GM23248 (cell line): Measurements from ENCODE around the gene EBLN2. TPM values are rescaled to one million over a fixed set of nuclear protein-coding genes. Genes with fewer than 3 reads are reported as not detected.

ENCODE experiments used
- DNase-seq: peaks from one replicate; pipeline ENCODE4 v3.0.0-alpha.2; 2015
- H2AFZ ChIP-seq: fragments of 200-600 bp; sonication (generic); 2 replicates; pipeline ENCODE4 v1.6.1; 2016; ENCODE audit warnings: antibody characterized with exemption
- H3F3A ChIP-seq: fragments of 200-600 bp; sonication (generic); 2 replicates; pipeline ENCODE4 v1.6.1; 2016; ENCODE audit warnings: mild to moderate bottlenecking, antibody characterized with exemption, mixed run types; ENCODE audit not compliant: insufficient read depth
- H3K27ac ChIP-seq: fragments of 200-600 bp; sonication (generic); 2 replicates; pipeline ENCODE4 v1.5.1; 2016; ENCODE audit warnings: mild to moderate bottlenecking
- H3K27me3 ChIP-seq: fragments of 200-600 bp; sonication (generic); replicated peaks from 2 replicates; pipeline ENCODE4 v1.6.1; 2016; ENCODE audit warnings: mild to moderate bottlenecking; ENCODE audit not compliant: insufficient read depth
- H3K36me3 ChIP-seq: fragments of 200-600 bp; sonication (generic); 2 replicates; pipeline ENCODE4 v1.6.1; 2016; ENCODE audit warnings: low read depth, mild to moderate bottlenecking
- H3K4me1 ChIP-seq: fragments of 200-600 bp; sonication (generic); 2 replicates; pipeline ENCODE4 v1.6.1; 2016; ENCODE audit warnings: mild to moderate bottlenecking; ENCODE audit not compliant: insufficient read depth
- H3K4me2 ChIP-seq: fragments of 200-600 bp; sonication (generic); one replicate; pipeline ENCODE4 v1.6.1; 2016; ENCODE audit warnings: mild to moderate bottlenecking; ENCODE audit not compliant: unreplicated experiment
- H3K4me3 ChIP-seq: fragments of 200-600 bp; sonication (generic); 2 replicates; pipeline ENCODE4 v1.5.1; 2016; ENCODE audit warnings: mild to moderate bottlenecking
- H3K79me2 ChIP-seq: fragments of 200-600 bp; sonication (generic); 2 replicates; pipeline ENCODE4 v1.6.1; 2016; ENCODE audit warnings: mild to moderate bottlenecking; ENCODE audit not compliant: insufficient read depth
- H3K9ac ChIP-seq: fragments of 200-600 bp; sonication (generic); 2 replicates; pipeline ENCODE4 v1.6.1; 2016; ENCODE audit warnings: mild to moderate bottlenecking
- H3K9me2 ChIP-seq: fragments of 200-600 bp; sonication (generic); 2 replicates; pipeline ENCODE4 v1.6.1; 2016; ENCODE audit warnings: mixed run types, mild to moderate bottlenecking, moderate library complexity; ENCODE audit not compliant: insufficient read depth
- H3K9me3 ChIP-seq: fragments of 200-600 bp; sonication (generic); one replicate; pipeline ENCODE4 v1.6.1; 2017; ENCODE audit warnings: low read depth
- H4K20me1 ChIP-seq: fragments of 200-600 bp; sonication (generic); 2 replicates; pipeline ENCODE4 v1.6.0; 2016; ENCODE audit not compliant: insufficient read depth
- EZH2 ChIP-seq: fragments of 200-600 bp; sonication (generic); IDR thresholded peaks from 2 replicates; pipeline ENCODE4 v1.6.1; 2018; ENCODE audit warnings: antibody characterized with exemption, mild to moderate bottlenecking; ENCODE audit not compliant: insufficient read depth, poor library complexity, severe bottlenecking
- EZH2phosphoT487 ChIP-seq: fragments of 200-600 bp; sonication (generic); IDR thresholded peaks from 2 replicates; pipeline ENCODE4 v1.6.1; 2018; ENCODE audit warnings: antibody characterized with exemption, moderate library complexity, mild to moderate bottlenecking, low read depth; ENCODE audit not compliant: insufficient read depth
- WGBS, 2 experiments: methylation state at CpG; one replicate each; pipeline ENCODE4 v1.1.6; 2015 to 2017; ENCODE audit warnings: low lambda C conversion rate in 2 of 2, low coverage in 1 of 2; ENCODE audit errors: missing lambda C conversion rate in 2 of 2; 5-methylcytosine and 5-hydroxymethylcytosine counted together
- in situ Hi-C: fragments of 300-500 bp; cut with MboI; formaldehyde crosslinking; loops from 2 replicates; pipeline ENCODE4 v1.15.0; 2020
- polyA plus RNA-seq: library from polyadenylated mRNA; unstranded; fragments of >200 nt; fragmentation: Nextera tagmentation; extraction: Ambion mirVana; gene quantifications from 2 replicates; pipeline ENCODE4 v1.2.1, GENCODE V29; 2016
- total RNA-seq: library from RNA; depleted of rRNA; stranded (reverse); fragments of >200 nt; shearing (Covaris generic); gene quantifications from 2 replicates; pipeline ENCODE4 v1.2.3, GENCODE V29; 2014

Gene EBLN2
- total and polyA plus RNA-seq, 2 experiments from 2014 or later: 1.6 to 1.7 TPM

DNA sequence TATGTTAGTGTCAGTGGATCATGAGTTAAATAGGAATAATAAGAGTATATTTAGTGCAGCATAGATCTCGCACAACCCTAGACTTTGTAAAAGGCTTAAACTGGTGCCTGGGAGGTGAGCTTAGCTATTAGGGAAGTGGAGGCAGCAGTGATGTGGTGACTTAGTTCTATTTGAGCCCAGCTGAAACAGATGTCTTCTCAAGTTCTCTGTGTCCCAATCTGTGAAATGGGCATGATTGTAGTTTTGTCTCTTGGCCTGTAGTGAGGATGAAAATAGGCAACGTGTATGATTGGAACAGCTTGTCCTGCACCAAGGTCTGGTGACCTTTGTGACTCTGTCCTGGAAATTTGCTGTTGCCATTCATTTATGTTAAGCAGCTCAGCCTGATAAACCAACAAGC, 34.7 kb downstream of the EBLN2 start:
- Histone ChIP-seq H3K27ac (no peak overlapping the region), H3K79me2 (no peaks in the 10 kb centered on the region), H3K9ac (no peak overlapping the region), H4K20me1 (no peaks in the 10 kb centered on the region), H3K4me2 (no peak overlapping the region), H2AFZ (no peak overlapping the region), H3K27me3 (no peaks in the 10 kb centered on the region), H3F3A (no peaks in the 10 kb centered on the region), H3K36me3 (no peaks in the 10 kb centered on the region), H3K9me3 (no peaks in the 10 kb centered on the region), H3K9me2 (no peaks in the 10 kb centered on the region), H3K4me3 (no peak overlapping the region), H3K4me1 (peaks cover 7% of the 10 kb centered on the region)
- WGBS, 2 experiments: 70 to 80% methylated on average over 2 of the region's 2 CpGs
- no peak for TF ChIP-seq EZH2
- TF ChIP-seq EZH2phosphoT487: no peak
- in situ Hi-C loops: loop anchor here (25.0 kb wide), 1 partner anchor 1384 kb away; no protein-coding TSS in a partner anchor
- no peak for DNase-seq

GRCh38 chr3:73098026-73098425, 36.6 kb downstream of the EBLN2 start:
- no peak for DNase-seq
- Histone ChIP-seq H3K4me1 (peaks cover 7% of the 10 kb centered on the region), H3K27ac (no peak overlapping the region), H4K20me1 (no peaks in the 10 kb centered on the region), H3K9me3 (no peaks in the 10 kb centered on the region), H3K4me2 (no peak overlapping the region), H2AFZ (no peak overlapping the region), H3K79me2 (no peaks in the 10 kb centered on the region), H3K9ac (no peak overlapping the region), H3K36me3 (no peaks in the 10 kb centered on the region), H3F3A (no peaks in the 10 kb centered on the region), H3K27me3 (no peaks in the 10 kb centered on the region), H3K9me2 (no peaks in the 10 kb centered on the region), H3K4me3 (no peak overlapping the region)
- TF ChIP-seq EZH2: no peak
- no peak for TF ChIP-seq EZH2phosphoT487
- WGBS, 2 experiments: 60 to 70% methylated on average over 2 of the region's 2 CpGs
- in situ Hi-C loops: loop anchor here (25.0 kb wide), 1 partner anchor 1386 kb away; no protein-coding TSS in a partner anchor

DNA sequence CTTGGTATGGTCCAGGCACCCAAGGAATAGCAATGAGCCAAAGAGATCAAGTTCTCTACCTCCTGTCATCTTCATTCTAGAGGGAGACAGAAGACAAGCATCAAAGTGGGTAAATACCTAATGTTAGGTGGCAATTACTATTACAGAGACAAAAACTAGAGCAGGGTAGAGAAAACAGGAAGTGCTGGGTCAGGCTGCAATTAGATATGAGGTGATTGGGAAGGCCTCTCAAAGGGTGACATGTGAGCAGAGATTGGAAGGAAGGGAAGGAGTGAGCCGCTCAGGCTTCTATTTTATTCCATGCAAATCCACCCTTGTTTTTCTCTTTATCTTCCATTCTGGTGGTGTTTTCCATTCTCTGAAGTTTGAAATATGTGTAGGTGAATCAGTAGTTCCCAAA, 37.4 kb downstream of the EBLN2 start:
- Histone ChIP-seq H3K27ac (no peak overlapping the region), H3K9ac (no peak overlapping the region), H3F3A (no peaks in the 10 kb centered on the region), H2AFZ (no peak overlapping the region), H3K79me2 (no peaks in the 10 kb centered on the region), H4K20me1 (no peaks in the 10 kb centered on the region), H3K4me3 (no peak overlapping the region), H3K4me1 (peaks cover 7% of the 10 kb centered on the region), H3K9me3 (no peaks in the 10 kb centered on the region), H3K27me3 (no peaks in the 10 kb centered on the region), H3K36me3 (no peaks in the 10 kb centered on the region), H3K4me2 (no peak overlapping the region), H3K9me2 (no peaks in the 10 kb centered on the region)
- DNase-seq: no peak
- in situ Hi-C loops: loop anchor here (25.0 kb wide), 1 partner anchor 1387 kb away; no protein-coding TSS in a partner anchor
- TF ChIP-seq EZH2phosphoT487 (no peak), EZH2 (no peak)
- WGBS, 2 experiments: 91 to 100% methylated on average over 1 of the region's 1 CpG

- Histone ChIP-seq H3K27me3 (no peaks in the 10 kb centered on the region), H3K9me3 (no peaks in the 10 kb centered on the region), H3K79me2 (no peaks in the 10 kb centered on the region), H3K36me3 (no peaks in the 10 kb centered on the region), H3K4me1 (no peaks in the 10 kb centered on the region; the same call in 1 of the 2 replicates), H3K4me3 (no peak overlapping the region), H3K27ac (no peak overlapping the region), H3F3A (no peaks in the 10 kb centered on the region), H2AFZ (no peak overlapping the region), H3K9ac (no peak overlapping the region), H3K4me2 (no peak overlapping the region), H3K9me2 (no peaks in the 10 kb centered on the region), H4K20me1 (no peaks in the 10 kb centered on the region)
- TF ChIP-seq EZH2: no peak
- in situ Hi-C loops: loop anchor here (10.0 to 25.0 kb wide), 4 partner anchors 334 to 736 kb away; no protein-coding TSS in a partner anchor
- WGBS, 2 experiments: 25 to 26% methylated on average over 9 of the region's 9 CpGs
- peak; percentile 88 for DNase-seq
Observed at GRCh38 chr3:73100741-73101559, 39.5 kb downstream of the EBLN2 start.
